Activated CD8-positive, alpha-beta memory T cell treated with anti-CD3 and anti-CD28 coated beads for 48 hours (primary cell): ENCODE data around the gene SLX4IP.

ENCODE experiments used
- DNase-seq, 3 experiments: peaks; one replicate each; pipeline ENCODE4 v3.0.0-alpha.2; 2020; ENCODE audit warnings: low read depth in 2 of 3, low spot score in 2 of 3

The SLX4IP gene

DNA sequence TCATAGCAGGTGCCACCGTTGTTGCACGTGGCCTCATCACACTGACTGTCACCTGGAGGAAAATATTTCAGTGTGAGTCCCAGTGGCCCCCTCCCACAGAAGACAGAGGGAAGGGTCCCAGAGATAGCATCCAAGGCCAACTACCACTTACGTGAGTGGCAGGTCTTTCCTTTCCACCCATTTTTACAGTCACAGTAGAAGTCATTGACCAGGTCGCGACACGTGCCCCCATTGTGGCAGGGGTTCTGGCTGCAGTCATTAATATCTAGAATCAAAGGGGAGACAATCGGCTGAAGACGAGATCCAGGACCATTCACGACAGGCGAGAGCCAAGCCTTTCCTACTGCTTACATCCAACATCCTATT lies 210.1 kb downstream of the SLX4IP start:
- no peak for DNase-seq

DNA sequence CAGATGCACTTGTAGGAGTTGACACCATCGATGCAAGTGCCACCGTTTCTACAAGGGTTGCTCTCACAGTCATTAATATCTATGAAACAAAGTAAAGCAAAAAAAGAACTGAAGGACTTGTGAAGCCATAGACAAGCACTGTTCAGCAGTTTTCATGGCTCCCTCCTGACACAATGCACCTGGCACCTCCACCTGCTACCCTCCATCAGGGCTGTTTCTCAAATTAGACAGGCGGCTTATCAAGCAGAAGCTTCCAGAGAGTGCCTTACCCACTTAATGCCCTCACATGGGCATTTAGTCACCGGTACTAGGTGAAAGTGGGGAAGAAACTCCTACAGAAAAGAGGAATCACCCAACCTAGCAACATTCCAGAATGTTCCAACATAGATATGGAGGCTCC lies 210.9 kb downstream of the SLX4IP start:
- no peak for DNase-seq

DNA sequence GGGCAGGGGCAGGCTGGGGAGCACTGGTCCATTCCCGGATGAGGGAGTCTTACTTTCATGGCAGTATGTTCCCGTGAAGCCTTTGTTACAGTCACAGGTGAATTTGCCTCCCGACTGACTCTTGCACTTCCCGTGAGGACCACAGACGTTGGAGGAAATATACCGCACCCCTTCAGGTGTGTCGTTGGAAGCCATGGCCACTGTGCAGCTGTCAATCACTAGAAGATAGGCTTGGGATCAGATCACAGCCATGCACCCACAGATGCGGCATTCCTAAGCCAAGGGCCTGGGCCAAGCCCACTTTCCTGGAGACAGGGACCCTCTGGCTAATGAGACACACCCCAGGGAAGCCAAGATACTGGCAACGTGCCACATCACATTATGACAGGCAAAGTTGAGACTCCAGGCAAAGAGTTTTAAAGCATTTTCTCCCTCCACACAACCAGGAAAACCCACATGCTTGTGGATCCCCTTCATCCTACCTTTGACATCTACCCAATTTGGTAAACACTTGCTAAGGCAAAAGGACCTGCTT lies 211.8 kb downstream of the SLX4IP start:
- no peak for DNase-seq

DNA sequence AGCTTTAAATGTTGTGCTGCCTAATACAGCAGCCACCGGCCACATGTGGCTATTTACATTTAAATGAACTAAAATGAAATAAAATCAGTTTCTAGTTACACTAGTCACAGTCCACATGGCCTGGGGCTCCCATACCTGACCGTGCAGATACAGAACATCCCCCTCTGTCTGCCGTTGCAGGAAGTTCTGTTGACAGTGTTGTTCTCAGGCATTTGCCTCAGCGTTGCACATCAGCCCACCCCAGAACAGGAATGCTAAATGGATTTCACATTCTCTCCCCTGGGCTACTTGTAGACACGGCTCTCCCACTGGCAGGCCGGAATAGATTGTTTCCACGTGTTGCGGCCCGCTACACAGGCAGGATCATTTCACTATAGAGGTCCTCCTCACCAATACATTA lies 212.4 kb downstream of the SLX4IP start:
- DNase-seq = no peak

DNA sequence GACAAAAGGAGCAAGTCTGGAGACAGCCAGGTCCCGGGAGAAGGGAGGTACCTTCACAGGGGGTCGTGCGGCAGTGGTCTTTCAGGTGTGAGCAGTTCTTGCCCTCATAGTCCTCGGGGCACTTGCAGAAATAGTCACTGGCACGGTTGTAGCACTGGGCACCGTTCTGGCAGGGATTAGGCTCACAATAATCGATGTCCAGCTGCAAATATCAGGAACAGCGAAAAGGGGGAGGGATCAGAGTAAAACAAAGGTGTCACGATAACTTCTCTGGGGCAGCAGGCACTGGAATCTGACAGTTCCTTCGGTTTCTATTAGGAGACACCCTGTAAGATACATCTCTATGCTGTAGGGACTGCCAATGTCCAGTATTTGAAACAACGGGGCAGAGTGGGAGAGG lies 212.8 kb downstream of the SLX4IP start:
- DNase-seq = no peak

DNA sequence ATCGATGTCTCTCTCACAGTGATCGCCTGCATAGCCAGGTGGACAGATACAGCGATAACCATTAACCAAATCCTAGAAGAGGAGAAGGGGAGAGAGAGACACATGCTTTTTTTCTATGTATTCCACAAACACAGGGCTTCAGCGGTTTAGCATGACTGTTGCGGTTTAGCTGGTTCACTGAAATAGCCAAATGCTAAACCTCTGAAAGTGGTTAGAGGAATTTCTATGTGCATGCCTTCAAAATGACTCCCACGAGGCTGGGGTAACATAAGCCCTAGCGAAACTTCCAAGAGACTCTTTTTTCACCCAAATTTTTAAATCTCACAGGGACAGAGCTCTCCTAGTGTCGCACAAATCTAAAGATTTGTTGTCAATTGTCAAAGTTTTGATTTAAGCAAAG lies 213.5 kb downstream of the SLX4IP start:
- no peak for DNase-seq

DNA sequence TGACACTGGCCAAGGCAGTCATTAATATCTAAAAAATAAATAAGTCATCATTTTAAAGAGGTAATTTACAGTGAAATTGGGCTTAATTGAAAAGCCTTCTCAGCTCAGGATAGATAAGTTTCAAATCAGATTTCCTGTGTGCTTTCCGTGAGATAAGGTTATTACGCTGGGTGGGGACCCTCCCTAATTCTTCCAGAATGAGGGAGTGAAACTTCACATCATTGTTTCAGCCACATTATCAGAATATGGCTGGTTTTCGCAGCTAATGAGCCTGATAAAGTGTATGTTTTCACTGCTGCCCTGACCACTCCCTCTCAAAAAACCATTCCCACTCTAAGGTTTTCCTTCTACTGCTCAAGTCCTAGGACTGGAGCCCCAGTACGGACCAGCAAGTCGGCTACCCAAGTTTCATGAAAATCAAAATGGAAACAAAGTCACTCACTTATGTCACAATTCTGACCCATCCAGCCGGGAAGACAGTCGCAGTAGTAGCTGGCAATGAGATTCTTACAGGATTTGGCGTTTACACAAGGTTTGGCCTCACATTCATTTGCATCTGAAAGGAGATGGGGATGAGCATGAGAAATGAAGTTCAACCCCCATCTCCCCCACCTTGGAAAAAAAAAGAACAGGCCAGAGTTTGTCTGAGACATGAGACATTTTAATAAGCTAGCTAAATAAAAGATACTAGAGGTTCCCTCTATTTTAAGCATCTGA lies 214.1 kb downstream of the SLX4IP start:
- no peak for DNase-seq

DNA sequence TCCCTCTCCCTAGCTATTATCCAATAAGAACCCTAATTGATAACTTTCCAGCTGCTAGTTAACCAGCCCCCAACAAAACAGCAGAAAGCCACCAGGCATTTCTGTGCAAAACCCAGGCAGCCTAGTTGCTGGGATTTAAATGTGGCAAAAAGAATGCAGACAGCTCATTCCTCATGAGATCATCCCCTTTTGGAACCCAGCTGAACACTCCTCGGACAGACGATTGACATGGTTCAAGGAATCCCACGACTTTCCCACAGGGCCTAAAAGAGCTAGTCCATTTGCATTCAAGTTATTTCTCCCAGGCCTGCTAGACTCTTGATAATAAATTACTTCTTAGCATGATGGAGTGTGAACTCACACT lies 214.7 kb downstream of the SLX4IP start:
- no peak for DNase-seq

DNA sequence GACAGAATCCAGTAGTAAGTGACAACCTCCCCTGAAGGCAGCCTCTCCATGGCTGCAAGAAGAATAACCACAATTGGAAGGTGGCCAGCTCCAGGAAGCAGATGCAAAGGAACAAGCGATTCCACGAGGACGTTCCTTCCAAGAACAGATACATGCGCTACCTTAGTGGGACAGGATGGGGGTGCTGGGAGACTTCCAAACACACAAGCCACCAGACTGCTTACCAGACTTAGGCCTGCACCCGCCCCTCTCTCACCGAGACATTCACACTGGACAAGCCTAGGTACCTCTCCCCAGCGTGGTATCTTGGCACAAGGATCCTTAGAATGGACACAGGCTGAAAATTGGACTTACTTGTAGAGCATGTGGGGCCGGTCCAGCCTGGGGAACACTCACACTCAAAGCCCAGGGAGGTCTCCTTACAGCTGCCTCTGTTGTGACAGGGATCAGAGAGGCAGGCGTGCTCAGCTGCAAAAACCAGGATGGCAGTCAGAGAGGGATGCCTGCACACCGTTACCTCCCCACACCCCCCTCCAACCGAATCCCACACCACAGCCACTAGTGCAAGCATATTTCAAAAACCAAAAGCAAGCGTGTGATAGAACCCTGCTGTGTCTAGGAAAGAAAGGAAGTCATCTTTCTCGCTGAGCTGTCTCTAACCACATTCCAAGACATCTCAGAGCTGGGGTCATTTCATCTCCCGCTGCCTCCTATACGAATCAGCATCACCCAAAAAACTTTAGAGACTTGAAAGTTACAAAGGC lies 216.3 kb downstream of the SLX4IP start:
- DNase-seq = no peak

DNA sequence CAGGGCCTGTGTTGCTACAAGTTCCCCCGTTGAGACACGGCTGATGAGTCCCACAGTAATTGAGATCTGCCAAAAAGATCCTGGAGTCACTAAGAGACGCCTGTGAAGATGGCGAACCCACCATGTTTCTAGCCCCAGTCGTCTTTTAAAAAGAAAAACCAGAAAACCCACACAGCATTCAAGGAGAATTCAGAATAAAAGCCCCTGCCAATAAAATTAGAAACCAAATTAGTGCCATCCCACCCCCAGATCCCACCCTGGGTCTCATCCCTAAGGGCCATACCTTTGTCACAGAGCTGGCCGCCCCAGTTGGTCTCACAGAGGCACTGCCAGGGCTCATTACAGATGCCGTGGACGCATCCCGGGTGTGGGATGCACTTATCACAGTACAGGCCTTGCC lies 217.1 kb downstream of the SLX4IP start:
- DNase-seq = no peak

DNA sequence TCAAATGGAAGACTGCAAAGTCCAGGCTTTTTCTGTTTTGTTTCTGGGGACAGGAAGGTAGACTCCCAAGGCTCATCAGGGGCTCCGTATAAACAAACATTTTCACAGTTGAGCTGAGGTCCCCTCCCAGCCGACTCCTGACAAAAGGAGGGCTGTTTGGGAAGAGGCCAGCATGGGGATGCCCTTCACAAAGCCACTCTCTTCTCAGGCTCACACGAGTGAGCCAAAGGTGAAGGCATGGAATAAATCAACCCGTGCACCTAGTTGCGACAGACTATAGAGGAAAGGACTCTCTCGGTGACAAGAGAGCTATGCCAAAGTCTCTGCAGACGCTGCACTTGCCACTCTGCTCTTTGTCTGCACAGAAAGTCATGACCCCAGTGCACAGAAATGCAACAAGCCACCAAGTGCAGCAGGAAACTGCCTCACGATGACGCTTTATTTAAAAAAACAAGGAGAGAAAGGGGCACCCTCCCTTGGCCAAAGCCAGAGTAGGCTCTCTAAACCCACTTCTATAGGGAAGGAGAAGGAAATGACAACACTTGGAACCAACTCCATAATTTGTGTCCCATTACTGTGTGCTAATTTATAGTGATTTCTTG lies 217.7 kb downstream of the SLX4IP start:
- DNase-seq = no peak

DNA sequence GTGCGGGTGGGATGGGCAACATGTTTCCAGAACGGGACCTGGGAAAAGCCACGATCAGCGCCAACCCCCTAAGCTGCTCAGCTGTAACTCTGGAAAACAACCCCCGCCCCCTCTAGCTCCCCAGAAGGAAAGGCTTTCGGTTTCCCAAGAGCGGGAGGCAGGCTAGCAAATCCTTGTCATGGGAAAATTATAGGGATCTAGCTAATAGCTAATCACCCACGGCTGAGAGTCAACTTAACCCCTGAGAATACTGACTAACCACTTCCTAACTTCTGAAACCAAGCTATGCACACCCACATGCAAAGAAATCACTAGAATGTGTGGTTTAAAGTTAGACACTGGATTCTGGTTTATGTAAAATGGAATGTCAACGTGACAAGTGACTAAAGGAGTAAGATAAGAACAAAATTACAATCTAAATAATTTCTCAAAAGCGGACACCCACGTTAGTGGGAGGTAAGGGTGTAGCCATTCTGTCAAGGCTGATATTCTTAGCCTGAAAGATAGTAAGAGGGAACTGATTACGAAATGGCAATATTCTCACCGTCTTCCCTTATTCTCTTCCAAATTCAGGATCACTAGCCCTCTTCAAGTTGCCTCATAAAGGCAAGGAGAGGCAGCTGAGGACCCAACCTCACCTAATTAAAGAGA lies 218.6 kb downstream of the SLX4IP start:
- no peak for DNase-seq

DNA sequence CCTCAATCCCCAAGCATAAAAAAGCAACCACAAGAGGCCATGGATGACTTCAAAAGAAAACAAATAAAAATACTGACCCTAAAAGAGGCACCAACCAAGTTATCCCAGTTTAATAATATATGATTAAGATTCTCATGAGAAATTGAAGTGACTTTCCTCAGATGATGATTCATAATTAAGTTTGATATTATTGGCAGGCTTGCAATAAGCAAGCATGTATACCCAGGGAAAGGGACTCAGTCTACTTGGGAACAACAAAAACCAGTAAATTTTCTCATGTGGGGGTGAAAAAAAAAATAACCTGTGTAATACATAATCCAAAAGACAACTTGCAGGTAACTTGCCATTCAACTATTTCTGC lies 219.1 kb downstream of the SLX4IP start:
- no peak for DNase-seq

DNA sequence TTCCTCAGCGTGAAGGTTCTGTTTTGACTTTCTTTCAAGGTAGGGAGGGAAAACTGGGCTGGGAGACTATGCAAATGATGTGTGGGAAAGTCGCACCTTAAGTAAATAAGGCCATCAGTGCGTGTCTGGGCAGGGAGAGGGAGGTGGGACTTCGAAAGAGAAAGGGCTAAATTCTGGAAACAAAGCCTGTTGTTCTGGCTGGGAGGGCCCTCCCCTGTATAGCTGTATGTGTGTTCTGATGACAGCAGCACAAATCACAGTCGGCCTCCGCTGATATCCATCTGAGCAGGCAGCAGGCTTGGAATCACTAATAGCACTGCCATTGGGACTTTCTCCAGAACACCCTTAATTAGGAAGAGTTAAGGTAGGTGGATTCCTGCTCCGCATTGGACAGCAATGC lies 219.5 kb downstream of the SLX4IP start:
- DNase-seq = no peak

DNA sequence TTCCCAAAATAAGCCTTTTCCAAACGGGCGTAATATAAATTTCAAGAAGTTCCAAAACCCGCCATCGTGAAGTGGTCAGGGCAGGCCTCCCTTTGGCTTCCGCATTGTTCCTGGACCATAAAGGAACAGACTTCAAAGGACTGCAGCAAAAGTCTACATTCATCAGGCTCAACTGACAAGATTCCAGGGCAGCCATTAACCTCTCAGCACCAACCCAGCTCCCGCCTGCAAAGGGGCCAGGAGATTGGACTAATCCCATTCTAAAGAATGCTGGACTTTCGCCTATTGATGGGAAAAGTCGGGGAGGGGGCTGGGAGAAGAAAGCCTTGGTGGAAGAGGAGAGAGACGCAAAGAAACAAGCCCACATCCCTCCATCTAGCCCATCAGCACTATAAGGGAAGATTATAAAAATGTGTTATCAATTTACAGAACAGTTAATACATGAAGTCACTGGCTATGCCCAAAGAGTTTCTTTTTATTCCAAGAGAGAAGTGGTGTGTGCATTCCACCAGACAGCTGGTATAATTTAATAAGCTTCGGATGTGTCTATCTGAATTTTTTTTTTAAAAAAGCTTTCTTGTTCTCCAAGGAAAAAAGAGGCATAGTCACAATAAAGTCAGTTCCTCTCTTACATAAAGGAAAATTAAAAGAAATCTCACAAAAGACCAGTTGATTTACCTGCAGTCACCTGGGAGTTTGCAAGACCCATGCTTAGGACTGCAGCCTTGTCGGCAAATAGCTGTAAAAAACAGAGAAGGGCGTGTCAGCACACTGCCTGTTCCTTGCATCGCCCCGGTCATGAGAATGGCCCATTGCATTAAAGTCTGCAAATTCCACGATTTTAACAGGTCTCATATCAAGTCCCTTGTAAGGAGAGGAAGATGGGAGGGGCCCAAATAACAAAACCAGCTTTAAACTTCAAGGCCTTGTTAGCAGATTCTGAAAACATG lies 220.9 kb downstream of the SLX4IP start:
- DNase-seq = no peak

DNA sequence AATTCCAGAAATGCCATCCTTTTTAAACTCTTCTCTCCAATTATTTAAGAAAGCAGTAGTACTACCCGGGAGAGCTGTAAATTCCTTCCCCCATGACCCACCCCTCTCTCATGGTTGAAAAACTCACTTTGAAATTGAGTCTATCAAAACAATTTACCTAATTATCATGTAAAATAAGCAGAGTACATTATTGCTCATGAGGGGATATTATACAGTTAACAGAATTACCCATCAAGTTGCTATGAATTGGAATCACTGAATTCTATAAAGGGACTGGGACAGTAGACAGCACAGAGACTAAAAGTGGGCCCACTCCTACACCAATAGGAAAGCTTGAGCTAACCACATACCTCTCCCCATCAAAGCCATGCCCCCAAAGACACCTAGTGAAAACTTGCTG lies 222.3 kb downstream of the SLX4IP start:
- no peak for DNase-seq

DNA sequence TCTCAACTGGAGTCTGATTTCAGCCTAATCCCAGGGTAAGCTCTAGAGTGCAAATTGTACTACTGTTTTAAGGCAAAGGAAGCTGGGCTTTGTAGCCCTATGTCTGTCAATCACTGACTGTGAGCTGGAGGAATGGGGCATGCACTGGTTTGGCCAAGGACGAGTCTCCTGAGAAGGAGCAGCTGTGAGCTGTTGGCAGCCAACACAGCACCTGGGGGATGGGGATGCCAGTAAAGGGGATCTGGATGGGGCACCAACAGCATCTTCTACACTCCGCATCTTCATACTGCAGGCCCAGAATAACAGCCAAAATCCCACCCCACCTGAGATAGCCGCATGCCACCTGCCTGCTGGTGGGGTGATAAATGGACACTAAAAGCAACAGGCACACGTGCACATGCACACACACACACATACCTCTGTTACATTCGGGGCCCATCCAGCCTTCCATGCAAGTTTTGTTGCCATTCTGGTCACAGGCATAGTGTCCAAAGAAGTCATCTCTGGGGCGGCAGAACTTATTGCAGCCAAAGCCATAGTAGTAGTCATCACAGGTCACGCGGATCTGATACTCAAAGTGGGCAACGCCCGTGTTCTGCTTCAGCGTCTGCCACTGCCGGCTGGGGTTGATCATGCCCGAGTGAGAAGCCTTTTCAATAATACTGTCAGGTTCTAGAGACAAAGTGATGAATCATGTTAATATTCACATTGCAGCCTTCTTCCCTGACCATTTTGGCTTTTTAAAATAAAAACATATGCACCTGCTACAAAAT lies 223.1 kb downstream of the SLX4IP start:
- DNase-seq = no peak

DNA sequence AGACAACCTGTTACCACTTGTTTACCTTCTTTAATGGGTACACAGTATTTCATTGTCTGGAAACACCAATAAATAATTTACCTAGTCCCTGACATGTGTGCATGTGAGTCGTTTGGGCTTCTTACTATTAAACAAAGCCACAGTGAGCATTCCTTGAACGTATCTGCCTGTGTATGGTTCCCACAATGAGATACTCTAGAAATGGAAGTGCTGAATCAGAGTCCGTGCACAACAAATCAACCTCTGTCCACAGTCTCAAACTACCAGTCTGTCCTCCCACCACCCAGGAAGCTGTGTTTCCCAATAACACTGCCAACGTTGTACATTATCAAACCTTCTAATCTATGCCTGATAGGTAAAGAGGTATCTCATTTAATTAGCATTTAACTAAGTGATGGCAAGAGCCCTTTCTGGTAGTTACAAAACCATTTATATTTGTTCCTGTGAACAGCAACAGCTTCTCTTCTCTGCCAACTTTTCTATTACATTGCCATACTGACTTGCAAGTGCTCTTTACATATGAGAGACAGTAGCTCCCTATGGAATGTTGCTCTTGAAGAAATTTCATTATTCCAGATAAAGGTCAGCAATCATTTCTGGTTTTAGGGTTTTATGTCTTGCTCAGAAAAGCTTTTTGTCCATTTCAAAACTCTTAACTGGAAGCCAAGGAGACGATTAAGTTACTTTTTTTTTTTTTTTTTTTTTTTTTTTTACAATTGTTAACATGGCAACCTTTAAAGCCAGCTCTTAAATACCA lies 223.9 kb downstream of the SLX4IP start:
- no peak for DNase-seq
